OCI-LY1 (cell line): ENCODE data around the gene GYS2.

Experiments
- H2AFZ ChIP-seq: fragments of 200-600 bp; sonication (generic), shearing (Covaris generic); 2 replicates; pipeline ENCODE4 v1.6.0; 2014; ENCODE audit warnings: antibody characterized with exemption, mild to moderate bottlenecking, low read length
- H3F3A ChIP-seq: fragments of 200-600 bp; sonication (generic), shearing (Covaris generic); 2 replicates; pipeline ENCODE4 v1.6.0; 2014; ENCODE audit warnings: mild to moderate bottlenecking, antibody characterized with exemption, low read length, moderate library complexity; ENCODE audit not compliant: insufficient read depth
- H3K27ac ChIP-seq: fragments of 200-600 bp; sonication (generic); 2 replicates; pipeline ENCODE4 v1.5.1; 2014; ENCODE audit warnings: low read length, mixed run types, mild to moderate bottlenecking, low read depth; ENCODE audit not compliant: poor library complexity, severe bottlenecking
- H3K27me3 ChIP-seq: fragments of 200-600 bp; sonication (generic); 2 replicates; pipeline ENCODE4 v1.6.0; 2014; ENCODE audit warnings: antibody characterized with exemption, mild to moderate bottlenecking, low read length, moderate library complexity; ENCODE audit not compliant: insufficient read depth
- H3K36me3 ChIP-seq: fragments of 200-600 bp; sonication (generic); 2 replicates; pipeline ENCODE4 v1.6.1; 2014; ENCODE audit warnings: mild to moderate bottlenecking, antibody characterized with exemption, low read length, moderate library complexity, mixed read lengths; ENCODE audit not compliant: insufficient read depth
- H3K4me1 ChIP-seq: fragments of 200-600 bp; sonication (generic); 2 replicates; pipeline ENCODE4 v1.5.1; 2014; ENCODE audit warnings: mild to moderate bottlenecking, low read length, moderate library complexity; ENCODE audit not compliant: insufficient read depth, severe bottlenecking
- H3K4me2 ChIP-seq: fragments of 200-600 bp; sonication (generic), shearing (Covaris generic); 2 replicates; pipeline ENCODE4 v1.6.1; 2014; ENCODE audit warnings: low read length
- H3K4me3 ChIP-seq: fragments of 200-600 bp; sonication (generic); 2 replicates; pipeline ENCODE4 v1.5.1; 2014; ENCODE audit warnings: low read length, low read depth, mild to moderate bottlenecking, mixed read lengths; ENCODE audit not compliant: poor library complexity, severe bottlenecking
- H3K79me2 ChIP-seq: fragments of 200-600 bp; shearing (Covaris generic); 2 replicates; pipeline ENCODE4 v1.6.1; 2016; ENCODE audit warnings: mixed run types, low read length, mixed read lengths; ENCODE audit not compliant: insufficient read depth
- H3K9ac ChIP-seq: fragments of 200-600 bp; sonication (generic), shearing (Covaris generic); 2 replicates; pipeline ENCODE4 v1.6.1; 2014; ENCODE audit warnings: mild to moderate bottlenecking, low read length, mixed read lengths
- H3K9me2 ChIP-seq: fragments of 200-600 bp; sonication (generic), shearing (Covaris generic); 2 replicates; pipeline ENCODE4 v1.6.1; 2014; ENCODE audit warnings: low read depth, mild to moderate bottlenecking, low read length, mixed read lengths
- H3K9me3 ChIP-seq: fragments of 200-600 bp; shearing (Covaris generic); 2 replicates; pipeline ENCODE4 v1.6.1; 2014; ENCODE audit warnings: low read length, mixed read lengths
- H4K20me1 ChIP-seq: fragments of 200-600 bp; sonication (generic), shearing (Covaris generic); 2 replicates; pipeline ENCODE4 v1.6.0; 2016; ENCODE audit warnings: mild to moderate bottlenecking, low read length; ENCODE audit not compliant: insufficient read depth
- EZH2 ChIP-seq: fragments of 200-600 bp; sonication (generic), shearing (Covaris generic); IDR thresholded peaks from 2 replicates; pipeline ENCODE4 v1.8.0; 2017; ENCODE audit warnings: borderline replicate concordance, mixed run types, mild to moderate bottlenecking, antibody characterized with exemption, low read length, moderate library complexity, mixed read lengths
- TF ChIP-seq, protein P1 (sequence below): fragments of 200-600 bp; sonication (generic), shearing (Covaris generic); IDR thresholded peaks from 2 replicates; pipeline ENCODE4 v1.5.1; 2017; ENCODE audit warnings: mild to moderate bottlenecking, antibody characterized with exemption, low read length, moderate library complexity, mixed read lengths

GYS2 gene

GRCh38 chr12:21502164-21502496 lies 102.5 kb downstream of the GYS2 start:
- TF ChIP-seq, protein P1, sequence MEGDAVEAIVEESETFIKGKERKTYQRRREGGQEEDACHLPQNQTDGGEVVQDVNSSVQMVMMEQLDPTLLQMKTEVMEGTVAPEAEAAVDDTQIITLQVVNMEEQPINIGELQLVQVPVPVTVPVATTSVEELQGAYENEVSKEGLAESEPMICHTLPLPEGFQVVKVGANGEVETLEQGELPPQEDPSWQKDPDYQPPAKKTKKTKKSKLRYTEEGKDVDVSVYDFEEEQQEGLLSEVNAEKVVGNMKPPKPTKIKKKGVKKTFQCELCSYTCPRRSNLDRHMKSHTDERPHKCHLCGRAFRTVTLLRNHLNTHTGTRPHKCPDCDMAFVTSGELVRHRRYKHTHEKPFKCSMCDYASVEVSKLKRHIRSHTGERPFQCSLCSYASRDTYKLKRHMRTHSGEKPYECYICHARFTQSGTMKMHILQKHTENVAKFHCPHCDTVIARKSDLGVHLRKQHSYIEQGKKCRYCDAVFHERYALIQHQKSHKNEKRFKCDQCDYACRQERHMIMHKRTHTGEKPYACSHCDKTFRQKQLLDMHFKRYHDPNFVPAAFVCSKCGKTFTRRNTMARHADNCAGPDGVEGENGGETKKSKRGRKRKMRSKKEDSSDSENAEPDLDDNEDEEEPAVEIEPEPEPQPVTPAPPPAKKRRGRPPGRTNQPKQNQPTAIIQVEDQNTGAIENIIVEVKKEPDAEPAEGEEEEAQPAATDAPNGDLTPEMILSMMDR = no peak
- no peak for TF ChIP-seq EZH2
- H3K9ac ChIP-seq = peak overlapping the region; percentile 81
- H3K4me1 ChIP-seq = peaks cover 32% of the 10 kb centered on the region
- H3K27me3 ChIP-seq = no peaks in the 10 kb centered on the region
- H3K36me3 ChIP-seq = peaks cover 20% of the 10 kb centered on the region
- H3K9me2 ChIP-seq = no peaks in the 10 kb centered on the region
- H3K4me3 ChIP-seq = peak overlapping the region; percentile 88
- H2AFZ ChIP-seq = no peak overlapping the region
- H3K79me2 ChIP-seq = peaks cover 53% of the 10 kb centered on the region
- no peaks in the 10 kb centered on the region for H3K9me3 ChIP-seq
- no peak overlapping the region for H3K27ac ChIP-seq
- H4K20me1 ChIP-seq = no peaks in the 10 kb centered on the region
- peak overlapping the region; percentile 75 for H3K4me2 ChIP-seq
- no peaks in the 10 kb centered on the region for H3F3A ChIP-seq

GRCh38 chr12:21501258-21502163 lies 103.1 kb downstream of the GYS2 start, which contains the start of the genes GOLT1B and RECQL:
TSS of gene GOLT1B (plus strand) at chr12:21501789. CDS start at chr12:21501924, 135 bp downstream.
TSS of gene RECQL (minus strand) at chr12:21501635. CDS start at chr12:21499570, 2,065 bp downstream.
- peaks cover 47% of the 10 kb centered on the region for H3K79me2 ChIP-seq
- no peaks in the 10 kb centered on the region for H3K9me3 ChIP-seq
- TF ChIP-seq, protein P1 = no peak
- TF ChIP-seq EZH2 = no peak
- H3K36me3 ChIP-seq = peaks cover 26% of the 10 kb centered on the region
- no peak within 1 kb of the TSS for H3K27ac ChIP-seq
- H2AFZ ChIP-seq = no peak within 1 kb of the TSS
- H3K9ac ChIP-seq = peak within 1 kb of the TSS; percentile 81
- no peaks in the 10 kb centered on the region for H3K27me3 ChIP-seq
- peaks cover 32% of the 10 kb centered on the region for H3K4me1 ChIP-seq
- H3K4me2 ChIP-seq = peak within 1 kb of the TSS; percentile 75
- H3F3A ChIP-seq = no peaks in the 10 kb centered on the region
- H3K9me2 ChIP-seq = no peaks in the 10 kb centered on the region
- peak within 1 kb of the TSS; percentile 88 for H3K4me3 ChIP-seq
- H4K20me1 ChIP-seq = no peaks in the 10 kb centered on the region

DNA sequence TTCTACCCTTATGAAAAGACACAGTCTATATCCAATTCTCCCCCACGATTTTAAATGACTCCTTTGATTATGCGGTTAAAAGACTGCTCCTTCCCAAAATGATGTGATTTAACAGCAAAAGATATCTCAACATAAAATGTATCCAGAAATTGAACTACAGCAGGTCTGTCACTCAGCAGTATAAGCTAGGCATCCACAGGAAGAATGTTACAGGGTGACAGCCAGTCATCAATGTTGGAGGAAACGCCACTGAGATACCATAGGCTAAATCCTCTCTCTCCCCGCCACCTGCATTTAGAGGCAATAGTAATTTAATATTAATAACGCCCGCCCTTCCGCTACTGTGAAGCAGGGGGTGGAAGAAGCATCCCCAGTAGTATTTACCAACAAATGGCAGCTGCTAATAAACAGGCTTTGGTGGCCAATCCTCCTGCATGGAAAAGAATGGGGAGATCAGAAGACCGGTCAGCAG lies 103.8 kb downstream of the GYS2 start:
- H2AFZ ChIP-seq = no peak overlapping the region
- H3K27ac ChIP-seq = no peak overlapping the region
- peaks cover 33% of the 10 kb centered on the region for H3K36me3 ChIP-seq
- H3K9me3 ChIP-seq = no peaks in the 10 kb centered on the region
- H3K4me3 ChIP-seq = peak overlapping the region; percentile 88
- H3K4me1 ChIP-seq = peaks cover 32% of the 10 kb centered on the region
- peaks cover 40% of the 10 kb centered on the region for H3K79me2 ChIP-seq
- H3K9ac ChIP-seq = peak overlapping the region; percentile 67
- H3K4me2 ChIP-seq = peak overlapping the region; percentile 75
- H3K27me3 ChIP-seq = no peaks in the 10 kb centered on the region
- no peak for TF ChIP-seq EZH2
- TF ChIP-seq, protein P1 = no peak
- no peaks in the 10 kb centered on the region for H4K20me1 ChIP-seq
- no peaks in the 10 kb centered on the region for H3F3A ChIP-seq
- no peaks in the 10 kb centered on the region for H3K9me2 ChIP-seq
